Lung (tissue), 12 donors: ENCODE data around the gene LRCH3. TPM values are rescaled to one million over a fixed set of nuclear protein-coding genes. Genes with fewer than 3 reads are reported as not detected.

ENCODE experiments used
- ATAC-seq: fragments of 200-7000 bp; cut with Tn5 transposase; one replicate; pipeline ENCODE4 v1.9.1; 2020; ENCODE audit warnings: moderate number of reproducible peaks; ENCODE audit not compliant: insufficient read depth, low FRiP score
- DNase-seq, 3 donors: peaks; one replicate each; pipeline ENCODE4 v3.0.0-alpha.2; 2013 to 2017
- H3K27ac ChIP-seq, 2 donors: one replicate each; pipeline ENCODE4 v1.5.1; 2013; ENCODE audit warnings: mild to moderate bottlenecking in 2 of 2, moderate library complexity in 2 of 2, control low read depth in 1 of 2, inconsistent platforms in 1 of 2, low read depth in 1 of 2, low read length in 1 of 2
- H3K27me3 ChIP-seq, 3 donors: one replicate each; pipeline ENCODE4 v1.5.1; 2013; ENCODE audit warnings: low read length in 2 of 3; ENCODE audit not compliant: control insufficient read depth in 3 of 3, insufficient read depth in 3 of 3
- H3K36me3 ChIP-seq, 4 donors: one replicate each; pipeline ENCODE4 v1.5.1; 2013; ENCODE audit warnings: low read length in 4 of 4, mild to moderate bottlenecking in 1 of 4, moderate library complexity in 1 of 4; ENCODE audit not compliant: control insufficient read depth in 4 of 4, insufficient read depth in 4 of 4
- H3K4me1 ChIP-seq, 5 donors: one replicate each; pipeline ENCODE4 v1.5.1; 2013; ENCODE audit warnings: low read length in 5 of 5, mild to moderate bottlenecking in 2 of 5, moderate library complexity in 1 of 5; ENCODE audit not compliant: control insufficient read depth in 5 of 5, insufficient read depth in 5 of 5
- H3K4me3 ChIP-seq: one replicate; pipeline ENCODE4 v1.5.1; 2013; ENCODE audit warnings: mild to moderate bottlenecking, control low read depth, moderate library complexity
- H3K9ac ChIP-seq, 2 donors: one replicate each; pipeline ENCODE4 v1.5.1; 2013; ENCODE audit warnings: low read length in 2 of 2, control low read depth in 1 of 2; ENCODE audit not compliant: insufficient read depth in 1 of 2
- H3K9me3 ChIP-seq, 4 donors: one replicate each; pipeline ENCODE4 v1.5.1; 2013; ENCODE audit warnings: low read length in 3 of 4, mild to moderate bottlenecking in 1 of 4, moderate library complexity in 1 of 4; ENCODE audit not compliant: control insufficient read depth in 4 of 4, insufficient read depth in 3 of 4
- CTCF ChIP-seq: IDR thresholded peaks from 2 replicates; pipeline ENCODE4 v1.5.1; 2012; ENCODE audit warnings: mild to moderate bottlenecking; ENCODE audit errors: control extremely low read depth, extremely low read depth
- WGBS, 2 donors: extraction: QIAGEN DNeasy Blood & Tissue Kit; methylation state at CpG; one replicate each; pipeline ENCODE4 v1.1.7; 2013; 5-methylcytosine and 5-hydroxymethylcytosine counted together
- polyA plus RNA-seq, 2 donors: library from polyadenylated mRNA; stranded (reverse); fragments of 200-250 nt; gene quantifications; one replicate each; pipeline ENCODE4 v1.2.1, GENCODE V29; 2013
- total RNA-seq, 2 donors: library from RNA; depleted of rRNA in 1 of 2; stranded (reverse); fragments of >200 nt in 1 of 2; gene quantifications; one replicate each; pipeline ENCODE4 v1.2.1, GENCODE V29; 2014 to 2021
- donor health status: control.
- donor health status: control.
- donor health status: Bipolar disorder and iron deficiency.
- donor health status: healthy.
- donor health status: DM: yes; HTN: yes; CAD: no.

LRCH3 gene
- total and polyA plus RNA-seq, 4 donors = 7.7 to 228 (median 26.1) TPM

GRCh38 chr3:197791892-197792647, 1.0 kb downstream of the LRCH3 start:
- ATAC-seq (peak; percentile 23), DNase-seq (peak; percentile 26 to 56 (median 55))
- no peak for TF ChIP-seq CTCF
- peak overlapping the region; percentile 98 to 100 for H3K27ac ChIP-seq
- 16 to 21% methylated on average over 25 of the region's 25 CpGs for WGBS, 2 donors
- H3K9me3 ChIP-seq = no peaks in the 10 kb centered on the region
- H3K4me3 ChIP-seq = peak overlapping the region; percentile 94
- peaks cover 0 to 3% (median 0%) of the 10 kb centered on the region in 4 donors for H3K36me3 ChIP-seq
- peaks cover 0 to 22% (median 6%) of the 10 kb centered on the region in 5 donors for H3K4me1 ChIP-seq
- H3K27me3 ChIP-seq = no peaks in the 10 kb centered on the region
- peak overlapping the region; percentile 57 to 99 for H3K9ac ChIP-seq

GRCh38 chr3:197793247-197793646, 2.2 kb downstream of the LRCH3 start:
- WGBS, 2 donors = 24 to 41% methylated on average over 2 of the region's 2 CpGs
- Histone ChIP-seq H3K27ac (no peak overlapping the region), H3K9ac (peak overlapping the region in 1 of 2 donors; percentile 43), H3K9me3 (no peaks in the 10 kb centered on the region), H3K27me3 (no peaks in the 10 kb centered on the region), H3K4me3 (no peak overlapping the region), H3K4me1 (peaks cover 0 to 17% (median 0%) of the 10 kb centered on the region in 5 donors), H3K36me3 (peaks cover 0 to 3% (median 0%) of the 10 kb centered on the region in 4 donors)
- DNase-seq (no peak), ATAC-seq (no peak)
- TF ChIP-seq CTCF = no peak

- no peak overlapping the region for H3K9ac ChIP-seq
- H3K9me3 ChIP-seq = no peaks in the 10 kb centered on the region
- H3K4me1 ChIP-seq = peaks cover 0 to 20% (median 0%) of the 10 kb centered on the region in 5 donors
- H3K4me3 ChIP-seq = no peak overlapping the region
- H3K36me3 ChIP-seq = no peaks in the 10 kb centered on the region
- H3K27me3 ChIP-seq = no peaks in the 10 kb centered on the region
- DNase-seq (no peak), ATAC-seq (no peak)
- WGBS, 2 donors = 93 to 96% methylated on average over 1 of the region's 1 CpG
- no peak for TF ChIP-seq CTCF
- H3K27ac ChIP-seq = no peak overlapping the region
Measured at GRCh38 chr3:197794115-197794514, 3.1 kb downstream of the LRCH3 start.
